WTC11 (cell line): ENCODE data around the gene PDZRN4. TPM values are rescaled to one million over a fixed set of nuclear protein-coding genes. Genes with fewer than 3 reads are reported as not detected.

Experiments
- ATAC-seq: fragments of 200-7000 bp; cut with Tn5 transposase; 2 replicates; pipeline ENCODE4 v1.10.0; 2021; ENCODE audit warnings: mild to moderate bottlenecking, moderate library complexity
- CTCF ChIA-PET: fragments of 300-600 bp; sonication (Branson Sonifier 250); formaldehyde crosslinking; loops from one replicate; lab custom pipeline; 2021; ENCODE audit warnings: antibody characterized with exemption; lab: Charles Lee
- POLR2A ChIA-PET: fragments of 350-600 bp; sonication (Branson Sonifier 250); formaldehyde crosslinking; loops from one replicate; lab custom pipeline; 2021; ENCODE audit warnings: antibody characterized with exemption; lab: Charles Lee
- DNase-seq: peaks from one replicate; pipeline ENCODE4 v3.0.0; 2021; ENCODE audit warnings: low spot score
- H3K27ac Mint-ChIP-seq: 2 replicates; pipeline ENCODE4 v1.8.0; 2021; ENCODE audit warnings: mixed read lengths
- H3K27me3 Mint-ChIP-seq: 2 replicates; pipeline ENCODE4 v1.8.0; 2021; ENCODE audit warnings: low read depth, mild to moderate bottlenecking, moderate library complexity, mixed read lengths
- H3K36me3 Mint-ChIP-seq: 2 replicates; pipeline ENCODE4 v1.8.0; 2021; ENCODE audit warnings: mixed read lengths
- H3K4me1 Mint-ChIP-seq: 2 replicates; pipeline ENCODE4 v1.8.0; 2022; ENCODE audit warnings: mixed read lengths
- H3K4me3 Mint-ChIP-seq: 2 replicates; pipeline ENCODE4 v1.8.0; 2021; ENCODE audit warnings: mild to moderate bottlenecking, moderate library complexity, mixed read lengths
- H3K9me3 Mint-ChIP-seq: 2 replicates; pipeline ENCODE4 v1.8.0; 2021; ENCODE audit warnings: mixed read lengths
- ATF1 ChIP-seq: sonication (generic); formaldehyde crosslinking; IDR thresholded peaks from 2 replicates; pipeline ENCODE4 v1.8.1; 2023; ENCODE audit warnings: mild to moderate bottlenecking, moderate library complexity, missing genetic modification reagents
- ATF2 ChIP-seq: sonication (generic); formaldehyde crosslinking; IDR thresholded peaks from 2 replicates; pipeline ENCODE4 v1.8.1; 2022; ENCODE audit warnings: low read depth, missing genetic modification reagents, borderline replicate concordance
- CDX4 ChIP-seq: fragments of 250-450 bp; sonication (Bioruptor Pico); IDR thresholded peaks from 2 replicates; pipeline ENCODE4 v1.9.0; 2021; ENCODE audit warnings: moderate library complexity, mild to moderate bottlenecking, inconsistent platforms, borderline replicate concordance
- CREB1 ChIP-seq: sonication (generic); formaldehyde crosslinking; IDR thresholded peaks from 2 replicates; pipeline ENCODE4 v1.8.0; 2023; ENCODE audit warnings: mild to moderate bottlenecking, missing genetic modification reagents
- EMX1 ChIP-seq: fragments of 250-450 bp; sonication (Bioruptor Pico); IDR thresholded peaks from 2 replicates; pipeline ENCODE4 v1.8.0; 2021; ENCODE audit warnings: mild to moderate bottlenecking
- ESRRA ChIP-seq: sonication (generic); formaldehyde crosslinking; IDR thresholded peaks from 2 replicates; pipeline ENCODE4 v1.8.1; 2022; ENCODE audit warnings: mild to moderate bottlenecking, missing genetic modification reagents, borderline replicate concordance
- FOXK1 ChIP-seq: sonication (generic); formaldehyde crosslinking; IDR thresholded peaks from 2 replicates; pipeline ENCODE4 v1.8.0; 2022; ENCODE audit warnings: mild to moderate bottlenecking, moderate library complexity, missing genetic modification reagents
- FOXP4 ChIP-seq: sonication (generic); formaldehyde crosslinking; IDR thresholded peaks from 2 replicates; pipeline ENCODE4 v1.8.0; 2022; ENCODE audit warnings: mild to moderate bottlenecking, missing genetic modification reagents
- IRF2 ChIP-seq: sonication (generic); formaldehyde crosslinking; IDR thresholded peaks from 2 replicates; pipeline ENCODE4 v1.8.0; 2022; ENCODE audit warnings: low read depth, missing genetic modification reagents, borderline replicate concordance
- KAT7 ChIP-seq: sonication (generic); formaldehyde crosslinking; IDR thresholded peaks from 2 replicates; pipeline ENCODE4 v1.8.1; 2023; ENCODE audit warnings: missing genetic modification reagents, mild to moderate bottlenecking, borderline replicate concordance
- NFE2L1 ChIP-seq: sonication (generic); formaldehyde crosslinking; IDR thresholded peaks from 2 replicates; pipeline ENCODE4 v1.8.1; 2023; ENCODE audit warnings: missing genetic modification reagents
- NR3C1 ChIP-seq: sonication (generic); formaldehyde crosslinking; conservative IDR thresholded peaks from 2 replicates; pipeline ENCODE4 v1.8.1; 2023; ENCODE audit warnings: low read depth, mild to moderate bottlenecking, missing genetic modification reagents
- OVOL2 ChIP-seq: fragments of 250-450 bp; sonication (Bioruptor Pico); IDR thresholded peaks from 2 replicates; pipeline ENCODE4 v1.9.0; 2021; ENCODE audit warnings: mild to moderate bottlenecking, borderline replicate concordance
- SMAD4 ChIP-seq: sonication (generic); formaldehyde crosslinking; IDR thresholded peaks from 2 replicates; pipeline ENCODE4 v1.8.0; 2022; ENCODE audit warnings: mild to moderate bottlenecking, missing genetic modification reagents
- ZNF121 ChIP-seq: sonication (generic); formaldehyde crosslinking; IDR thresholded peaks from 2 replicates; pipeline ENCODE4 v1.8.0; 2023; ENCODE audit warnings: missing genetic modification reagents
- ZNF263 ChIP-seq: sonication (generic); formaldehyde crosslinking; IDR thresholded peaks from 2 replicates; pipeline ENCODE4 v1.8.1; 2022; ENCODE audit warnings: low read depth, mild to moderate bottlenecking, moderate library complexity, missing genetic modification reagents
- ZNF396 ChIP-seq: fragments of 250-450 bp; sonication (Bioruptor Pico); IDR thresholded peaks from 2 replicates; pipeline ENCODE4 v1.8.0; 2021; ENCODE audit warnings: mild to moderate bottlenecking, moderate library complexity, borderline replicate concordance
- ZNF425 ChIP-seq: fragments of 250-450 bp; sonication (Bioruptor Pico); conservative IDR thresholded peaks from 2 replicates; pipeline ENCODE4 v1.9.0; 2021; ENCODE audit warnings: mild to moderate bottlenecking
- ZNF532 ChIP-seq: fragments of 250-450 bp; sonication (Bioruptor Pico); IDR thresholded peaks from 2 replicates; pipeline ENCODE4 v1.9.0; 2021; ENCODE audit warnings: mild to moderate bottlenecking, borderline replicate concordance
- ZNF671 ChIP-seq: fragments of 250-450 bp; sonication (Bioruptor Pico); IDR thresholded peaks from 2 replicates; pipeline ENCODE4 v1.8.0; 2021; ENCODE audit warnings: mild to moderate bottlenecking
- total RNA-seq: library from RNA; stranded (reverse); gene quantifications from 3 replicates; pipeline ENCODE4 v1.2.3, GENCODE V29; 2021

The PDZRN4 gene
- total RNA-seq, 1 experiment from 2014 or later: 0.09 TPM

- TF ChIP-seq ATF2: no peak
- TF ChIP-seq FOXK1 (CRISPR knock-in tag): no peak
- TF ChIP-seq FOXP4: no peak
Measured at GRCh38 chr12:41552588-41552987, 364.5 kb downstream of the PDZRN4 start (continued).

- H3K4me1 Mint-ChIP-seq: peaks cover 29% of the 10 kb centered on the region
Measured at GRCh38 chr12:41556176-41556575, 368.1 kb downstream of the PDZRN4 start.

GRCh38 chr12:41557344-41557743, 369.2 kb downstream of the PDZRN4 start:
- DNase-seq (no peak), ATAC-seq (no peak)
- ChIA-PET CTCF (no interaction called here), POLR2A (no interaction called here)
- Mint-ChIP-seq H3K27me3 (no peaks in the 10 kb centered on the region), H3K9me3 (peaks cover 7% of the 10 kb centered on the region), H3K4me3 (no peak overlapping the region), H3K4me1 (peaks cover 29% of the 10 kb centered on the region), H3K27ac (no peak overlapping the region), H3K36me3 (no peaks in the 10 kb centered on the region)
- TF ChIP-seq ZNF263 (CRISPR knock-in tag): no peak
- TF ChIP-seq ZNF121 (CRISPR knock-in tag): no peak
- TF ChIP-seq OVOL2 (CRISPR knock-in tag): no peak
- no peak for TF ChIP-seq NR3C1 (CRISPR knock-in tag)
- no peak for TF ChIP-seq CREB1 (CRISPR knock-in tag)
- no peak for TF ChIP-seq ZNF671 (CRISPR knock-in tag)
- no peak for TF ChIP-seq SMAD4 (CRISPR knock-in tag)
- TF ChIP-seq IRF2: no peak
- no peak for TF ChIP-seq ZNF532 (CRISPR knock-in tag)
- TF ChIP-seq ATF1 (CRISPR knock-in tag): no peak
- TF ChIP-seq ZNF396 (CRISPR knock-in tag): no peak
- TF ChIP-seq KAT7: no peak
- TF ChIP-seq ZNF425 (CRISPR knock-in tag): no peak
- no peak for TF ChIP-seq CDX4 (CRISPR knock-in tag)

More at GRCh38 chr12:41556176-41556575, 368.1 kb downstream of the PDZRN4 start:
- H3K36me3 Mint-ChIP-seq: no peaks in the 10 kb centered on the region
- ATAC-seq (no peak), DNase-seq (no peak)
- H3K9me3 Mint-ChIP-seq: peaks cover 7% of the 10 kb centered on the region
- H3K27me3 Mint-ChIP-seq: no peaks in the 10 kb centered on the region
- TF ChIP-seq ZNF671 (CRISPR knock-in tag) (no peak), ESRRA (CRISPR knock-in tag) (no peak), NFE2L1 (CRISPR knock-in tag) (no peak), EMX1 (CRISPR knock-in tag) (no peak), CDX4 (CRISPR knock-in tag) (no peak)
- H3K4me3 Mint-ChIP-seq: no peak overlapping the region
- ChIA-PET POLR2A (no interaction called here), CTCF (no interaction called here)
- no peak overlapping the region for H3K27ac Mint-ChIP-seq
